NCI-H526 (cell line): ENCODE results near the gene MBD2.

Experiments
- DNase-seq, 2 experiments: peaks; one replicate each; lab custom pipeline; 2025; lab: John Stamatoyannopoulos, UW

MBD2 gene

DNA sequence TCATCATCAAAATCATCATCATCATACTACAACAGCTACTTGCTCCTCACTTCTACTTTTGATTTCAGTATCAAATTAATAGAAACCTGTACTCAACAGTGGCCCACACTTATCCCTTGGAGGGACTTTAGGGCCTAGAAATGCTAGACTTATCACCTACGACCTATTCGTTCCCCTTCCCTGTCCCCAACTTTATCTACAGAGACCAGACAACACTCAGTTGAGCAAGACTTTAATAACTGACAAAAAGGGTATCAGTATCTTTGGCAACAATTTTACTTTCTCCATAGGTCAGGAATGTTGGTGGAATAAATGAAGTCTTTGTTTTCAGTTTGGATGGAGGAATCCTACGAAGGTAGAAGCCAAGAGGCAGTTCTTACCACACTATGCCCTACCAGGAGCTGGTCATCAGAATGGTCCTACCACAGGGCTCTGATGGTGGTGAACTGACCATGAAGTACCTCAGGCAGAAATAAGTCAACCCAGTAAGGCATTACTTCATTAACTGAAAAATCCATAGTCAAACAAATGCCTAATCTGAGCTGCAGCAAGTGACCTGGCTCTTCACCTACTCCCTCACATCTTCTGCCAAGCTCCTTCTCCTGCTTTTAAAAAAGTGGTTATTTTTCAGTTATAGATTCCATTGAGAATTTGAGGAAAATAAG lies 26.6 kb downstream of the MBD2 start:
- DNase-seq, result no peak

- no peak for DNase-seq
Measured at GRCh38 chr18:54193786-54194185, 30.7 kb downstream of the MBD2 start.

DNA sequence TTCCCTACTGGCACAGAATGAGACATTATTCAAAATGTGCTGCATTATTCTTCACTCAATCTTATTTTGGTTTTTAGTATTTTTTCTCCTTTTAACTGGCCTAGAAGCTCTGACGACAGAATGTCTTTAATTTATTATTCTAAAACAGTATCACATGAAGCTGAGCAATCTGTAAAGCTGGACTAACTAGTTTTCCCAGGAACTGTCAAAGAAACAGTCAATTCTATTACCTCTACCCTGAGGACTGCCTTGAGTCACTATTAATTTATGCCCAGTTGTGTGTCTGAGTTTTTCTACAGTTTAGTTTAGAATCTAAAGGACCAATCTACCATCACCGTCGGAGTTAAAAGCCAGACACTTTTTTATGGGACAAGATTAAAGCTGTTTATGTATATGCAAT lies 31.6 kb downstream of the MBD2 start:
- DNase-seq, result peak in 1 of 2 experiments; percentile 13

GRCh38 chr18:54192415-54192814 lies 32.1 kb downstream of the MBD2 start:
- peak; percentile 27 to 49 for DNase-seq

GRCh38 chr18:54191352-54191751 lies 33.1 kb downstream of the MBD2 start:
- DNase-seq, result peak in 1 of 2 experiments; percentile 38

DNA sequence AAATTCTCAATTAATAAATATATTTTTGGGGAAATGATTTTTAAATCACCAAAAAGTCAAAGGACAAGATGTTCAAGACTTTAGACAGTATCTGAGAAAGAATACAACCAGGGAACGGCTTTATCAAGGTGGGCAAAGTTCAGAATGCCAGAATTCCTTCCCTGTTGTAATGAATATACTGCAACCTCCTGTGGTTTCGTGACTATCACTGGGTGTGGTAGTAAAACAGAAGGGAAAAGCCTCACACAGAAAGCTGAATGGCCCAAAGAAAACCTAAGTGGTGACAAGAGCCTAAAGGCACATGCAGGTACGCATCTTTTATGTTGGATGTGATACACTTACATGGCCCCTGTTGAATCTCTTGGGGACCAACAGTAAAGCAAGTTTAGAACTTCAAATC lies 37.1 kb downstream of the MBD2 start:
- DNase-seq, result no peak

GRCh38 chr18:54184836-54185235 lies 39.6 kb downstream of the MBD2 start:
- no peak for DNase-seq

DNA sequence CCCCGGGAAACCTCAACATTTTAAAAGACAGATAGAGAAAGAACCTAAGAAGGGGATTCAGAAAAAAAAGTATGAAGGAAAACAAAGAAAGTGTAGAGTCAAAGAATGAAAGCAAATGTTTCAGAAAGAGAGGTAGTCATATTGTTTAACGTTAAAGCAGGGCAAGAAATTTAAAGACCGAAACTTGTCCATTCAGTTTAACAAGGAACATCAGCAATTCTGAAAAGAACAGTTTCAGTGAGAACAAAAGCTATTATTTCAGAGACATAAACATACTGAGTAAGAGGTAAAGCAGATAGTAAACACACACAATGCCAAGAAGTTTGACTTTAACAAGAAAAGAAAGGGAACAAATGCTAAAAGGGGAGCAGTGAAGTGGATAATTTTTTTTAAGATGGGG lies 41.1 kb downstream of the MBD2 start:
- no peak for DNase-seq

DNA sequence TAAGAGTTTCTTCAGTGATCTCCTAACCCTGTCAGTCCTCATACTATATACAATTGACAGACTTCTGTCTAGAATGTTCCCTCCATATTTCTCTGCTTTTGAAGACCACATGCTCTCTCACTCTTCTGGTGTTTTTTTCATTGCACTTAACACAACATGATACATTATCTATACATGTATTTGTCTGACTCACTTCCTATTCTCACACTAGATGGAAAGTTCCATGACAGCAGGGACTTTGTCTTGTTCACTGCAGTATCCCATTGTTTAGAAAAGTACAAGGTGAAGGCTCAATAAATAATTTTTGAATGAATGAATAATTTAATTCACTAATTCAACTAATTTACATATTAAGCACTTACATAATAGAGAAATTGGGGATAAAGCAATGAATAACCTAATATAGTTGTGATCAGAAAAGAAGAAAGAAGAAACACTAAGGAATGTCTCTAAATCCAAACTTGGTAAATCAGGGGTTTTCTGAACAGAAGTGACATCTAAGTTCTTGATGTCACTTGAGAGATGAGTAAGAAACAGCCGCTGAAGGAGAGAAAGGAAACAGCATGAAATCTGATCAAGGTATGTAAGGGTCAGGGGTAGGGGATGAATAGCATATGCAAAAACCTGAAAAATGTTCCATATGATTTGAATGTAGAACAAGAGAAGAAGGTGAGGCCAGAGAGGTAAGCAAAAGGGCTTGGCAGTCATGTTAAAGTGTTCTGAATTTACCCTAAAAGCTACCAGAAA lies 42.4 kb downstream of the MBD2 start:
- peak in 1 of 2 experiments; percentile 43 for DNase-seq

DNA sequence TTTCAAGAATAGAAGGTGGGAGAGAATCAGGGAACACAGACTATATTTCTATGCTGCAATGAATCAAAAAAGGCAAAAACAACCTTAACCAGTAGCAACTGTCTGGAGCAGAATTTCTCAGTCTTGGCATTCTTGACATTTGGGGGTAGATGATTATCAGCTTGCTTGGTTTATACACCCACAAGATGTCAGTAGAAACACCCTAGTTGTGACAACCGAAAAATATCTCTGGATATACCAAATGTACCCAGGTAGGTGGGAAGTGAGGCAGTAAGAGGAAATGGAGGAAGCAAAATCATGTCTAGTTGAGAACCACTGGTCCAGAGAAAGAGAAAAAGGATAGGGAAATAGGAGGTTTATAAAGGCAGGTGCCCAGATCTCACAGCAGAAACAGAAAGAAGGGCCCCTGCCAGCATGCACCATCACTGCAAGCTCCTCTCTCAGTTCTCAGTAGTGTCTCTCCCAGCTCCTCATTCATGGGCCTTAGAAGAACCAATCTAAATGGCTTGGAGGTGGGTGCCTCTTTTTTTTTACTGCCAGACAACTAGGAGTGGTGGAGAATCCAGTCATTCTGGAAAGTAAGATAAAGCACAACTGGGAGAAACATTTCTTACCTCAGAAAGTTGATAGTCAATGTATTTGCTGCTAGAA lies 50.4 kb downstream of the MBD2 start:
- no peak for DNase-seq

DNA sequence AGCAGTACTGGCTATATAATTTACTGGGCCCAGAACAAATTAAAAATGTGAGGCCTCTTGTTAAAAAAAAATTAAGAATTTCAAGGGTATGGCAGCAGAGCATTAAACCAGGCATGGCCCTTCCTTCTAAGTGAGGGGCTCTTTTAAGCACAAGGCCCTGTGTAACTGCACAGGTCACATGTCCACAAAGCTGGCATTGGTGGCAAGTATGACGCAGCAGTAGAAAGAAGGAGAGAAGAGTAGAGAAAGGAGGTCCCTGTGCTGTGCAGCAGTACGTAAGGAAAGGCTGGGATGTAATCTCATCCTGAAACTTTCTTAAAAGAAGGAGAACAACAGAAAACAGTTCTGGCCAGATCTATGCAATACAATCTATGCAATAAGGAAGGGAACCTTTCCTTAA lies 51.2 kb downstream of the MBD2 start:
- DNase-seq, result no peak

GRCh38 chr18:54169431-54170403 lies 54.8 kb downstream of the MBD2 start:
- no peak for DNase-seq

DNA sequence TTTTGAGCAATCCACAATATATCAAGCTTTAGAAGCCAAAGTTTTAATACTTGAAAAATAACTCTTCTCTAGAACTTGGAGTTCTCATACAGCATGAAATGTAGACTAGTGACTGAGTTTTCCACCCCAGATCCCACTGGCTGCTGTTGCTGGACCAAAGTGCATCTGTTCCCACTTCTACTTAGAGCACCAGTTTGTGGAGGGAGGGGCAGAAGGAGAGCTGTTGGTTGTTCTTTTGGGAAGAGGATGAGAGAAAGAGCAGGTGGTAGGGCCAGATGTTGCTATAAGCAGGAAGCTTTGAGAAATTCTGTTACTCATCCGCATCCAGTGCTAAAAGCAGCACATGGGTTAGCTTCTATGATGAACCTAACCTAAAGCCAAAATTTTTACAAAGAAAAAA lies 59.0 kb downstream of the MBD2 start:
- no peak for DNase-seq

DNA sequence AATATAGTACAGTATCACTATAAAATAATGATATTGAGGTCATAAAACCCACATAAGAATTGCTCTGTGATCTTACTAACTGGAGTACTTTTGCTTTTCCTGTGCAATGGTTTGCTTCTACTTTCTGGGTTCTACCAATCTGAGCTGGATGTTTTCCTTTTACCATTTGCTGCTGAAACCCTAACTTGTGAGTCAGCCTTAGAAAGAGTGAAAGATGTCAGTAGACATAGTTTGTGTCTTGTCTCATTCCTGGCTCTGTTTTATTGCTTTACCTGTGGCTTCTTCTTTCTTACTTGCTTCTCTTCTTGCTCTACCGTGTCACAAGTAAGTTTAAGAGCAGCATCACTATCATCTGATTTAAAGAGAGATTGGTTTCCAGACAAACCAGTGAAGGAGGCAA lies 61.0 kb downstream of the MBD2 start:
- no peak for DNase-seq

DNA sequence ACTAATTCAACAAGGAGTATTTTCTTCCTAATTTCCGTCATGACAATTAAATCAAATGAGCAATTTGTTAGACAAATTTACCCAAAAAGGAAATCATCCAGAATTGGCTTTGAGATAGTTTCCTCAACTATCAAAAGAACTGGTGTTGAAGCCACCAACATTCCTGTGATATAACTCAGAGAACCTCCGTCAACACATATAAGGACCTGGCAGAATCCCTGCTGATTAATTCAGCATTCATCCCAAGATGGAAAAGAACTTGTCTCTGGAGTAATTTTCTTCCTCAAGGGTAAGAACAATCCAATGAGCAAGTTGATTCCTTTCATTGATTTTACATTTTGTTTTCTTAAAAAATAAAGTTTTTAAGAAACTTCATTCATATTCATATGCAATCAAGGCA lies 62.0 kb downstream of the MBD2 start:
- DNase-seq, result no peak

DNA sequence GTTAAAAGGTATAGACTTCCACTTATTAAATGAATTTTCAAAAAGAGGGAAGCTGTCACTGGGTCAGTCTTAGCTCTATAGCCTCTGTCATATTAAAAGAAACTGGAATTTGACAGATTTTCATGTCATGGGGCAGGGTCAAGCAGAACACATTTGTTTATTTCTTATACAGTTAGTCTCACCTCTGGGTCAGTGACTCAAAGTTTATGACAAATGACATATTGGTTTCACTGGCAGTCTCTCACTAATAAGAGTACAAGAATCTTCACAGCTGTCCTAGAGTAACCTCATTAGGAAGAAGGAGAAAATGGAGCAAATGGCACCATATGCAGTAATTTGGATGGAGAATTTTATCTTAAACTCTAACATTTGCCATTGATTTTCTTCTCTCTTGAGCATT lies 63.2 kb downstream of the MBD2 start:
- no peak for DNase-seq

DNA sequence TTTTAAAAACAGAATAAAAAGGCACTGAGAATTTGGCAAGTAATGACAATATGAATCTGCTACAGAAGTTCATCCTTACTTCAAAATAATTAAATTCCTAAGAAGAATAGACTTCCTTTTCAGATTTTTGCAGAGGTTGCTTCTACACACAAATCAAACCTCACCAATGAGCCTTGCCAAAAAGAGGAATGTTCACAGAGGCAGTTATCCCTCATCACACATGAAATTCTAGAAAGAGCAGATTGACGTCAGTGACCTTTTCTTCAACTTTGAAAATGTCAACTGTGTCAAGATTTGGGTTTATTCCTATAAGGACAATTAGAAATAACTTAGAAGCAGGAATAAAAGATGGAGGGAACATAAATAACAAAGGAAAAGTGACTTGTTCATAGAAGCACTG lies 64.6 kb downstream of the MBD2 start:
- no peak for DNase-seq

- DNase-seq, result no peak
Measured at GRCh38 chr18:54157646-54158385, 66.7 kb downstream of the MBD2 start.

GRCh38 chr18:54155412-54155811 lies 69.1 kb downstream of the MBD2 start:
- DNase-seq, result no peak

DNA sequence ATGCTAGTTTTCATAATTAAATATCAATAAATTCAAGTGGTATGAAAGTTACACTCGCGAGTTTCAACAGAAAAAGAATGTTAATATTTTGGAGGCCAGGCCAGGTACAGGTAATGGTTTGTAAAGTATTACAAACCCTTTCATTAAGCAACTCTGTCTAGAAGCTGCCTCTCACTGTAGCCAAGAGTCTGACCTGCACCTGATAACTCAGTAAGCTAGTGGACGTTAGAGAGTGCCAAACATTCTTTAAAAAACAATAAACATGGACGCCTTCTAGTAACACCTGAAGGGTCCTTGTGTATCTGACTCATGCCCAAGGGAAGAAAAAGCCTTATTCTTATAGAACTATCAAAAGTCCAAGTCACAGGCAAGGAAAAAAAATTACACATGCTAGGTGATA lies 70.2 kb downstream of the MBD2 start:
- no peak for DNase-seq

GRCh38 chr18:54151376-54151775 lies 73.1 kb downstream of the MBD2 start:
- DNase-seq, result peak in 1 of 2 experiments; percentile 3
